ENCODE data around the gene CYP2C8.

- TF ChIP-seq, protein P1, sequence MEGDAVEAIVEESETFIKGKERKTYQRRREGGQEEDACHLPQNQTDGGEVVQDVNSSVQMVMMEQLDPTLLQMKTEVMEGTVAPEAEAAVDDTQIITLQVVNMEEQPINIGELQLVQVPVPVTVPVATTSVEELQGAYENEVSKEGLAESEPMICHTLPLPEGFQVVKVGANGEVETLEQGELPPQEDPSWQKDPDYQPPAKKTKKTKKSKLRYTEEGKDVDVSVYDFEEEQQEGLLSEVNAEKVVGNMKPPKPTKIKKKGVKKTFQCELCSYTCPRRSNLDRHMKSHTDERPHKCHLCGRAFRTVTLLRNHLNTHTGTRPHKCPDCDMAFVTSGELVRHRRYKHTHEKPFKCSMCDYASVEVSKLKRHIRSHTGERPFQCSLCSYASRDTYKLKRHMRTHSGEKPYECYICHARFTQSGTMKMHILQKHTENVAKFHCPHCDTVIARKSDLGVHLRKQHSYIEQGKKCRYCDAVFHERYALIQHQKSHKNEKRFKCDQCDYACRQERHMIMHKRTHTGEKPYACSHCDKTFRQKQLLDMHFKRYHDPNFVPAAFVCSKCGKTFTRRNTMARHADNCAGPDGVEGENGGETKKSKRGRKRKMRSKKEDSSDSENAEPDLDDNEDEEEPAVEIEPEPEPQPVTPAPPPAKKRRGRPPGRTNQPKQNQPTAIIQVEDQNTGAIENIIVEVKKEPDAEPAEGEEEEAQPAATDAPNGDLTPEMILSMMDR (conservative IDR thresholded peaks at IDR 0.05; ENCODE audit: low read depth in 2 of 2) = no peak
- TF ChIP-seq EZH2phosphoT487 (IDR thresholded peaks at IDR 0.05; ENCODE audit: unreplicated experiment) (no peak), POLR2AphosphoS5 (IDR thresholded peaks at IDR 0.05; ENCODE audit: low read depth) (no peak), EZH2 (IDR thresholded peaks at IDR 0.05; ENCODE audit: low read depth, unreplicated experiment) (no peak), REST (IDR thresholded peaks at IDR 0.05; ENCODE audit: unreplicated experiment) (no peak), ZNF331 (CRISPR knock-in tag; IDR thresholded peaks at IDR 0.05; ENCODE audit: low read depth) (no peak), CREB1 (CRISPR knock-in tag; IDR thresholded peaks at IDR 0.05; ENCODE audit: low read depth) (no peak)
- TF ChIP-seq, protein P2, sequence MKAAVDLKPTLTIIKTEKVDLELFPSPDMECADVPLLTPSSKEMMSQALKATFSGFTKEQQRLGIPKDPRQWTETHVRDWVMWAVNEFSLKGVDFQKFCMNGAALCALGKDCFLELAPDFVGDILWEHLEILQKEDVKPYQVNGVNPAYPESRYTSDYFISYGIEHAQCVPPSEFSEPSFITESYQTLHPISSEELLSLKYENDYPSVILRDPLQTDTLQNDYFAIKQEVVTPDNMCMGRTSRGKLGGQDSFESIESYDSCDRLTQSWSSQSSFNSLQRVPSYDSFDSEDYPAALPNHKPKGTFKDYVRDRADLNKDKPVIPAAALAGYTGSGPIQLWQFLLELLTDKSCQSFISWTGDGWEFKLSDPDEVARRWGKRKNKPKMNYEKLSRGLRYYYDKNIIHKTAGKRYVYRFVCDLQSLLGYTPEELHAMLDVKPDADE (IDR thresholded peaks at IDR 0.05) = no peak
Measured at GRCh38 chr10:94992811-94993210, 76.5 kb downstream of the CYP2C8 start.
